Posterior vena cava (tissue), 2 donors: ENCODE results near the gene NAA10. TPM values are rescaled to one million over a fixed set of nuclear protein-coding genes. Genes with fewer than 3 reads are reported as not detected.
"Not testable (repeated sequence)": the region's sequence is repeated elsewhere in the genome, so short reads cannot be mapped to it uniquely, and the experiment has no call there.

ENCODE experiments used
- DNase-seq: peaks from one replicate; pipeline ENCODE4 v3.0.0-alpha.2; 2020; ENCODE audit warnings: low spot score
- intact Hi-C, 2 donors: fragments of 100-400 bp; cut with DNase I; formaldehyde crosslinking; loops; one replicate each; pipeline versions ENCODE4 v1.14.1 to v1.14.2; 2022 to 2023
- long read RNA-seq, 2 donors: library from polyadenylated mRNA; unstranded; transcript quantifications; one replicate each; pipeline ENCODE4 v2.0.0, GENCODE V29; 2020 to 2021
- total RNA-seq, 2 donors: library from RNA; stranded (reverse); fragmentation: NEBNext Ultra II Directional; extraction: Animal tissue kit (Norgen Biotek cat#: 25700); gene quantifications; one replicate each; pipeline ENCODE4 v1.2.1, GENCODE V29; 2021
- donor health status: DM: yes; HTN: yes; CAD: no.
- donor health status: DM: yes; HTN: yes; CAD: no.

Gene NAA10
- total RNA-seq = 10 to 100 TPM; 69.4 to 75.4 TPM
- long read RNA-seq, donor 1, transcript NAA10-208 (8 exons, 1,772 nt) = major isoform, 12 of 19 reads
- long read RNA-seq, donor 1, partial matches to known transcripts = 0 of 19 reads
- long read RNA-seq, donor 1, other reads (novel, unspliced or antisense) = 1 of 19 reads
- long read RNA-seq, donor 2, transcript NAA10-201 (7 exons, 837 nt) = minor isoform, 5 of 94 reads
- long read RNA-seq, donor 2, transcript NAA10-207 (7 exons, 908 nt) = minor isoform, 8 of 94 reads
- long read RNA-seq, donor 2, transcript NAA10-208 (8 exons, 1,772 nt) = major isoform, 69 of 94 reads
- long read RNA-seq, donor 2, partial matches to known transcripts = 2 of 94 reads
- long read RNA-seq, donor 2, other reads (novel, unspliced or antisense) = 4 of 94 reads

- peak; percentile 91 for DNase-seq
- intact Hi-C loops = no loop called here
Observed at GRCh38 chrX:153934762-153935325, at the start of gene NAA10. NAA10 (minus strand) TSS chrX:153935037; CDS start chrX:153934904, 133 bp downstream.

GRCh38 chrX:153983321-153983801, 48.5 kb upstream of the NAA10 start:
- no peak for DNase-seq
- intact Hi-C loops = no loop called here

GRCh38 chrX:153981771-153982533, 47.1 kb upstream of the NAA10 start:
- intact Hi-C loops = no loop called here
- DNase-seq = peak; percentile 86

GRCh38 chrX:153981231-153981630, 46.4 kb upstream of the NAA10 start:
- intact Hi-C loops = no loop called here
- no peak for DNase-seq

GRCh38 chrX:153980394-153980793, 45.6 kb upstream of the NAA10 start:
- DNase-seq, intact Hi-C loops: not testable (repeated sequence)

GRCh38 chrX:153974726-153975286, 40.0 kb upstream of the NAA10 start:
- DNase-seq = peak; percentile 74
- intact Hi-C loops = no loop called here

- intact Hi-C loops = no loop called here
- DNase-seq = peak; percentile 61
Observed at GRCh38 chrX:153974003-153974725, 39.3 kb upstream of the NAA10 start.

GRCh38 chrX:153973127-153974002, 38.5 kb upstream of the NAA10 start:
- intact Hi-C loops = no loop called here
- DNase-seq = no peak

GRCh38 chrX:153972368-153973126, 37.7 kb upstream of the NAA10 start, which contains the start of gene TMEM187:
TMEM187 (plus strand) TSS chrX:153972754; CDS start chrX:153982063, 9,309 bp downstream.
- intact Hi-C loops = no loop called here
- peak; percentile 97 for DNase-seq

- DNase-seq = peak; percentile 98
- intact Hi-C loops = no loop called here
Observed at GRCh38 chrX:153971450-153972367, 36.9 kb upstream of the NAA10 start, which contains the start of gene HCFC1. HCFC1 (minus strand) TSS chrX:153971818; CDS start chrX:153970840, 978 bp downstream.

- peak; percentile 98 for DNase-seq
- intact Hi-C loops = no loop called here
Observed at GRCh38 chrX:153971124-153971449, 36.2 kb upstream of the NAA10 start.

GRCh38 chrX:153970357-153971123, 35.7 kb upstream of the NAA10 start:
- intact Hi-C loops = no loop called here
- DNase-seq = peak; percentile 82

GRCh38 chrX:153969904-153970356, 35.1 kb upstream of the NAA10 start:
- intact Hi-C loops = no loop called here
- peak; percentile 86 for DNase-seq

- intact Hi-C loops = no loop called here
- peak; percentile 76 for DNase-seq
Observed at GRCh38 chrX:153969125-153969903, 34.5 kb upstream of the NAA10 start.

- peak; percentile 78 for DNase-seq
- intact Hi-C loops = no loop called here
Observed at GRCh38 chrX:153968754-153969124, 33.9 kb upstream of the NAA10 start.
